Stimulated activated CD4-positive, alpha-beta T cell treated with anti-CD3 and anti-CD28 coated beads, Interleukin-2, amount 100 ng/mL, for 24 hours (primary cell): ENCODE results near the gene FOXO3.

Experiments
- DNase-seq, 2 donors: peaks; one replicate each; pipeline ENCODE4 v3.0.0-alpha.2; 2020

The FOXO3 gene

DNA sequence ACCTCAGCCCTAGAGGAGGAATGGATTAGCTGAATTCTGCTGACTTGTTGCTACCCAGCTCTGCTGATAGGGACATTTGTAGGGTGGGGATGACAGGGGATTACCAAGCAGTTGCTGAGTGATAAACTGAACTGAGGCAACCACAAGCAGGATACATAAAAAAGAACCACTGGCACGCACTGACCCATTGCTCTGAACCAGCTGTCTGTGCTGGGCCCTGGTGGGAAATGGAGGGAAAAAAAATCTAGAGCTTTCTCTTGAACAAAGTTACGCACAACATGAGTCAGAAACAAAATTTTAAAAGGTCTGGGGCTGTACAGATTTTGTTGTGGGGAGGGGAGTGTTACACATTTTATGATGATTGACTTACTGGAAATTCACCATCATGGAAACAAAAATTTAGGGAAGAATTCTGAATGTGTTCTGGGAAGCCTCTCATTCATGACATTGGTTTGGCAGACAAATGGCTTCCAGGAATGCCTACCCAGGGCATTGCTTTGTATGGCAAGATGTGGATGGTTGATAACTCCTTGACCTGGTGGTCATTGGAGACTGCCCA lies 37.7 kb downstream of the FOXO3 start:
- no peak for DNase-seq

DNA sequence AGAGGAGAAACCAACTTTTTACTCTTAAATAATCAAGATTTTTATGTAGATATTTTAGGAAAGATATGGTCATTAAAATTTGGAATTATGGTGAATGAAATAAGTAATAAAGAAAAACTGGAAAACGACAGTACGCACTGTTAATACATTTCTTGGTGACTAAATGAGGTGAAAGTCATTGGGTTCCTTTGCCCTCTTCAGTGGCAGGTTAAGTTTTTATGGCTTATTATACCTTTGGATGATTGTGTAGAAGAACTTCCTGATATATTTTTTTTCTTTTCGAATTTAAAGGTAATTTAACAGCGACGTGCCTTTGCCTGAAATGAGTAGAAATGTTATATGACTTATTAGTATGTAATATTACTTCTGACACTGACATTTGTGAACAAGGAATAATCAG lies 43.4 kb downstream of the FOXO3 start:
- no peak for DNase-seq

DNA sequence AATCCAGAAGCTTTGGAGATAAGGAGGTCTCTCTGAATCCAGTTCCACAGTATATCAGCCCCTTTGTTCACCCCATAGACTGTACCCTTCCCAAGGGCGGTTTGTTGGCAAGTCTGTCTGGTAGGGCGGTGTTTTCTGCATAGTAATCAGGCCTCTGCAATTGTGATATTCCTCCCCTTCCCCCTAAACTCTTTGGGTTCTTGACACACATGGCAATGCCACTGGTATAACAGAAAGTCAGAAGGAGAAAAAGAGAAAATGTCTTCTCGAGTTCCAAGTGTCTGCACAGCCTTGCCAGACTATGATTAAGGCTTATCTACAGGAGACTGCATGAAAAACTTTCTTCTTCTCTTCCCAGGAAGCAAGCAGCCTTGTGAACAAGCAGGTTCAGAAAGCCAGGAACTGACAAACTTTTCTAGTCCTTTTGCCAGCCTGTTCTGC lies 45.6 kb downstream of the FOXO3 start:
- DNase-seq, result no peak

DNA sequence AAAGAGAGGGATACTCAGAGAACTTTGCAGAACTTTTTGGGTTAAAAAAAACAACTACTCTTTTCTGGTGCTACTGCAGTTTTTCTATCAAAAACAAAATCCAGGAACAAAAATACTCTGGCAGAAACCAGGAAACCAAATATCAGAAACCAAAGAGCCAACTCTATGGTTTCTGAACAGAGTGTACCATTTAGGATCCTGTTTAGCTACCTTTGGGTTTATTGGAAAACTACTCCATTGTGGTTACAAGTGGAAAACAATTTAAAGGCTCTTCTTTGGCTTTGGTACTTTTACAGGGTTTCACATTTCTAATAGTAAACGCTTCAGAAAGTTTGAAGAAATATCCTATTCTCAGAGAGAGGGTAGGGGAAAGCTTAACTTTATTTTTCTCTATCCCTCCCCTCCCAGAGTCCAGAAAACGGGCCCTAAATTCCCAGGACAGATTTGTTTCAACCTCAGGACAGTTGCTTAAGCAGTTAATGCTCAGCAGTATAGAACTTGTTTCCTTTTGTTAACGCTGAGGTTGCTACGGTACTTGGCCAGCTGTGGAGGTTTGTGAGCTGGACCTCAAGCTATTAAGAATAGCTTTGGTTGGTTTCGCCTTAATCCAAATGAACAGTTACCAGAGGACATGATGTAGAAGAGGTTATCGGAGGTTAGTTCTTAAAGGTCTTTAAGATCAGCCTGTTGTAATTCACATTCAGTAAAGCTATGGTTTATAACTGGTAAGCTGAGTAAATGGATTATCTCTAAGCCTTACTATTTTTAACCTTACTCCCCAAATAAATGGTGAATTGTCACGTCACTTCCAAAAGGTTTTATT lies 47.9 kb downstream of the FOXO3 start:
- no peak for DNase-seq

GRCh38 chr6:108609276-108609769 lies 48.6 kb downstream of the FOXO3 start:
- no peak for DNase-seq

DNA sequence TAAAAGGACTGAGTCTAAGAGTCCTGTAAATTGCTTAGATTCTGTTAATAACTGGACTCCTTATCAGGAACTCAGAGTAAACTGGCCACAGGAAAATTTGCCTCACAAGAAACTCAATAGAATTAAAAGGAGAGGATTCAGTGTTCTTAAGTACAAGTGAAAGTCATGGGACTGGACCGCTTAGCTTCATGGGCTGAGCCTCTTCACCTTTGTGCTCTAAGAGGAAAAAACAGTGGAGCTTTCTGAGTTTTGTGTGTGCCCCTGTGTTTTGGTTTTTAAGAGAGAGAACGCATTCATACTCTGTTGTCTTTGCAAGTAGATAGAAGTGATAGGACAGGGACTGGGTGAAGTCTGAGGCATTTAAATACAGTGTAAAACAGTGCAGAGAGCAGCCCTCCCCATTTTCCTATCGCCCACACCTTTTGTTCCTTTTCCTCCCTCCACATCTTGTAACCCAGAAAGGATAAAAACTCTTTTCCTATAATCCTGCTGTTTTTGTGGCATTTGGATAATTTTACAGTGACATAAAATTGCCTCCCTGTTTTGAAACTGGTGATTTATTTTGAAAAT lies 49.6 kb downstream of the FOXO3 start:
- no peak for DNase-seq

GRCh38 chr6:108610957-108611586 lies 50.4 kb downstream of the FOXO3 start:
- DNase-seq, result no peak

- no peak for DNase-seq
Observed at GRCh38 chr6:108612852-108613251, 52.1 kb downstream of the FOXO3 start.

DNA sequence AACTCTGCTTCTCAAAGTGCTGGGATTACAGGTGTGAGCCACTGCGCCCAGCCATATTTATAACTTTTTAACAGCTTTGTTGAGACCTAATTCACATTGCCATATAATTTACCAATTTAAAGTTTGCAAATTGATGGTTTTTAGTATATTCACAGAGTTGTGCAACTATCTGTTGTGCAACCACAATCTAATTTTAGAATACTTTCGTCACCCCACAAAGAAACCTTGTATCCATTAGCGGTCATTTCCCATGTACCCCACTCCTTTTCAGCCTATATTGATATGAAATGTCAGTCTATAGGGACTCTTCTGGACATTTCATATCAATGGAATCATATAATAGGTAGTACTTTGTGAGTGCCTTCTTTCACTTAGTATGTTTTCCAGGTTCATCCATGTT lies 55.8 kb downstream of the FOXO3 start:
- DNase-seq, result no peak

DNA sequence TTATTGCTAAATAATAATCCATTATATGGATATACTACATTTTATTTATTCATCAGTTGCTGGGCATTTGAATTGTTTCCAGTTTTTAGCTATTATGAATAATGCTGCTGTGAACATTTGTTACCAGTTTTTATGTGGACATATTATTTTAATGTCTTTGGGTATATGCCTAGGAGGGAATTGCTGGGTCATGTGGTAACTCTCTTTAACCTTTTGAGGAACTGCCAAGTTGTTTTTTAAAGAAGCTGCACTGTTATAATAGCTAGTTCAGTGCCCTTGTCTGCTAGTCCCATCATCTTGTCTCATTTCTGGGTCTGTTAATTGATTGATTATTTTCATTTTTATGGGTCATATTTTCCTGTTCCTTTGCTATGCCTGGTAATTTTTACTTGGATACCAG lies 56.3 kb downstream of the FOXO3 start:
- DNase-seq, result no peak

- no peak for DNase-seq
Observed at GRCh38 chr6:108618623-108619152, 58.0 kb downstream of the FOXO3 start.

GRCh38 chr6:108619431-108620197 lies 58.9 kb downstream of the FOXO3 start:
- DNase-seq, result no peak

GRCh38 chr6:108621117-108621516 lies 60.4 kb downstream of the FOXO3 start:
- DNase-seq, result peak in 1 of 2 donors; percentile 14

GRCh38 chr6:108622641-108623298 lies 62.1 kb downstream of the FOXO3 start:
- no peak for DNase-seq

DNA sequence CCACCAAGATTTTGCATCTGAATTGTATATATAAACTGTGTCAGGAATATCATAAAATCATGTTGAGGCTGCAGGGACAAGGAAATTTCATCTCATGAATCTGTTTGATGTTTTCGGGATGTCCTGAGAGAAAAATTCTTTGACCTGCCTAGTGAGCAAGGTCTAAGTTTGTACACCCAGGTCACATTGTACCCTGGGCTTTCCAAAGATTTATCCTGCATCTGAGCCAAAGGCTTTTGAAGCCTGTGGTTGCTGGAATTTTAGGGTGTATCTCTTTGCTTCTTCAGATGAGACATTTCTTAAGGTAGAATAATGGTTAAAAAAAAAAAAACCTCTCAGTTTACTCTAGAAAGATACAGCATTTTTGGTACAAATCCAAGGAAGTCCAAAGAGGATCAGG lies 63.3 kb downstream of the FOXO3 start:
- DNase-seq, result no peak

DNA sequence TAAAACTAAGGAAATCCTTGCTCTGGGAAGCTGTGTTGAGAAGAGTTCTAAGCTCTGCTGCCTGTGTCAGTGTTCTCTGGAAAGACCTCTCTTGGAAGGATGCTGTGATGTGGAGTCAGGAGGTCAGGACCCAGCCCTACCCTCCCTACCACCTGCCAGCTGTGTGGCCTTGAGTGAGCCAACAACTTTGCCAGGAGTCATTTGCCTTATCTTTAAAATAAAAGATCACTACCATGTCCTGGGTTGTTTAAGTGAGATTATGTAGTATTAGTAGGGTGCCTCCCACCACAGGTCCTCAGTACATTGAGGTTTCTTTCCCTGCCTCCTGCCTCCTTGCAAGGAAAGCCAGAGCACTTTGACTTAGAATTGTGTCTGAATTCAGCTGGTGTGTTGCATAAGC lies 64.9 kb downstream of the FOXO3 start:
- DNase-seq, result no peak

- DNase-seq, result no peak
Observed at GRCh38 chr6:108626777-108627176, 66.1 kb downstream of the FOXO3 start.

DNA sequence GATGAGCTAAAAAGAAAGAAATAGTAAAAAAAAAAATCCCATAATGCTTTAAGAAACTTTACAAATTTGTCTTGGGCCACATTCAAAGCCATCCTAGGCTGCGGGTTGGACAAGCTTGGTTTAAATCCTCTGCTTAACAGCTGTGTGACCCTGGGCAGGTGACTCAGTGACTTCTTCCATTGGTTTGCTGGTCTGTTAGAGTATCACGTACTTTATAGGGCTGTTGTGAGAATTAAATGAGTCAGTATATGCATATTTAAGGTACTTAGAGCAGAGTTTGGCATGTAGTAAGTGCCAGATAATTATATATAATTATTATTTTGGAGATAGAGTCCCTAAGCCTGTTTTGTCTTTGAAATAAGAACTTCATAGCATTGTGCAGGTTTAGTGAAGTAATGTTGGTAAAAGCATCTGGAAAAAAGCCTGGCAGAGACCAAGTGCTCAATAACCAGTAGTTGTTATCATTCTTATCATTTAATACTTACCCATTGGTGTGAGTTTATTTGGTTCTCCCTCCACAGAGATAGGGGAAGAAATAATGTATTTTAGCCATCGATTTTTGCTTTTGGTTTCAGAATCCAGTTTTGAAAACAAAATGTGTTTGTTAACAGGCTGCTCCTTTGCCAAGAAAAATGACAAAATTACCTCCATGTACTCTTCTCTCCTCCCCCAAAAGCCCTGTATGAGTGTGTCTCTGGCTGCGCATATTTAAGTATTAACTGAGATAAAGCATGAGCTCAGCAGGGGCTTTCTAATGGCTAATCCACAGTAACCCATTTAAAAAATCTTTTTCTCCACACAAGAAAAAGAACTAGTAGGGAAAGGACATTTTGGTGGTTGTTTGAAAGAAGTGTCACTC lies 67.2 kb downstream of the FOXO3 start:
- DNase-seq, result no peak

GRCh38 chr6:108630050-108630714 lies 69.5 kb downstream of the FOXO3 start:
- no peak for DNase-seq

DNA sequence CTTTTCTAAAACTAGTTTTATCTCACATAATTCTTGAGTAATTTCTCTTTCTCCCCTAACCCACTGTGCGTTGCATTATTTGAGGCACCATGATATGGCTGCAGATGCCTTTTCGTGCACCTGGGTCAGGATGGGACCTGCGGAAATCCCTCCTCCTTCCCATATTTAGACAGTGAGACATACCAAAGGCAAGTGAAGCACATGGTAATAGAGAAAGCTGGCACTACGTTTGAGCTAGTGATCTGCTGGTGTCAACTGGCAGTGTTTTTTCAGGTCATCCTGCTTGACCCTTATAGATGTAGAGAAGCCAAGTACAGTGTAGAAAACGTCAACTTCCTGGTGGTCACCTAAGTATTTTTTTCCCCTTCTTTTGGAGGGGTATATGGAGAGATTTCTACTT lies 71.7 kb downstream of the FOXO3 start:
- DNase-seq, result no peak
